ENCODE measurements around the gene NUBP2. TPM values are rescaled to one million over a fixed set of nuclear protein-coding genes. Genes with fewer than 3 reads are reported as not detected.

The NUBP2 gene
- total RNA-seq, 1 experiment from 2014 or later, result 215 TPM

- DNase-seq (ENCODE audit: low spot score), result peak; percentile 69
Measured at GRCh38 chr16:1771188-1771863, 11.4 kb upstream of the NUBP2 start, which contains the start of gene NME3. Gene NME3 (minus strand): TSS chr16:1771543. CDS start chr16:1771534, 9 bp downstream.

- peak; percentile 42 for DNase-seq (ENCODE audit: low spot score)
Measured at GRCh38 chr16:1771864-1772361, 10.8 kb upstream of the NUBP2 start.

GRCh38 chr16:1772362-1772907 lies 10.3 kb upstream of the NUBP2 start, which contains the start of gene EME2:
Gene EME2 (plus strand): TSS chr16:1772810. CDS start chr16:1773228, 418 bp downstream.
- peak; percentile 46 for DNase-seq (ENCODE audit: low spot score)

- DNase-seq (ENCODE audit: low spot score), result peak; percentile 83
Measured at GRCh38 chr16:1772908-1773702, 9.7 kb upstream of the NUBP2 start, which contains the start of gene MRPS34. Gene MRPS34 (minus strand): TSS chr16:1773134. CDS start chr16:1773119, 15 bp downstream.

- no peak for DNase-seq (ENCODE audit: low spot score)
Measured at GRCh38 chr16:1773703-1774447, 8.9 kb upstream of the NUBP2 start.

GRCh38 chr16:1774448-1774780 lies 8.3 kb upstream of the NUBP2 start:
- no peak for DNase-seq (ENCODE audit: low spot score)

- no peak for DNase-seq (ENCODE audit: low spot score)
Measured at GRCh38 chr16:1775006-1775845, 7.5 kb upstream of the NUBP2 start.

GRCh38 chr16:1775846-1776671 lies 6.7 kb upstream of the NUBP2 start:
- no peak for DNase-seq (ENCODE audit: low spot score)

- DNase-seq (ENCODE audit: low spot score), result no peak
Measured at GRCh38 chr16:1776672-1776955, 6.1 kb upstream of the NUBP2 start.

GRCh38 chr16:1776991-1777374 lies 5.8 kb upstream of the NUBP2 start:
- DNase-seq (ENCODE audit: low spot score), result no peak

GRCh38 chr16:1777375-1778199 lies 5.2 kb upstream of the NUBP2 start:
- DNase-seq (ENCODE audit: low spot score), result no peak

- DNase-seq (ENCODE audit: low spot score), result no peak
Measured at GRCh38 chr16:1778200-1779179, 4.3 kb upstream of the NUBP2 start.

- no peak for DNase-seq (ENCODE audit: low spot score)
Measured at GRCh38 chr16:1779234-1779701, 3.5 kb upstream of the NUBP2 start.

- DNase-seq (ENCODE audit: low spot score), result peak; percentile 50
Measured at GRCh38 chr16:1779741-1780676, 2.8 kb upstream of the NUBP2 start.

- DNase-seq (ENCODE audit: low spot score), result no peak
Measured at GRCh38 chr16:1780677-1781072, 2.1 kb upstream of the NUBP2 start.

- DNase-seq (ENCODE audit: low spot score), result no peak
Measured at GRCh38 chr16:1781254-1781653, 1.5 kb upstream of the NUBP2 start.

Measured in HT-29 (cell line).